Left ventricle myocardium inferior (tissue), 1 donor: Measurements from ENCODE around the gene HOXD11. TPM values are rescaled to one million over a fixed set of nuclear protein-coding genes. Genes with fewer than 3 reads are reported as not detected.

Source experiments
- DNase-seq: peaks from one replicate; pipeline ENCODE4 v3.0.0-alpha.2; 2020
- H3K27ac ChIP-seq: fragments of 200-600 bp; replicated peaks from 2 replicates; pipeline ENCODE4 v1.8.0; 2021
- H3K27me3 ChIP-seq: fragments of 200-600 bp; 2 replicates; pipeline ENCODE4 v1.8.0; 2021; ENCODE audit warnings: low read depth
- H3K36me3 ChIP-seq: fragments of 200-600 bp; 2 replicates; pipeline ENCODE4 v1.8.0; 2021
- H3K4me1 ChIP-seq: fragments of 200-600 bp; 2 replicates; pipeline ENCODE4 v1.8.0; 2021
- H3K4me3 ChIP-seq: fragments of 200-600 bp; 2 replicates; pipeline ENCODE4 v1.8.0; 2021; ENCODE audit warnings: mild to moderate bottlenecking, moderate library complexity
- H3K9me3 ChIP-seq: fragments of 200-600 bp; replicated peaks from 2 replicates; pipeline ENCODE4 v1.8.0; 2021
- CTCF ChIP-seq: fragments of 200-600 bp; IDR thresholded peaks from 2 replicates; pipeline ENCODE4 v1.8.0; 2021; ENCODE audit warnings: antibody characterized with exemption, mild to moderate bottlenecking, borderline replicate concordance
- intact Hi-C: fragments of 100-400 bp; cut with micrococcal nuclease; formaldehyde crosslinking; loops from one replicate; pipeline ENCODE4 v1.11.0; 2022
- total RNA-seq: library from RNA; stranded (reverse); fragmentation: NEBNext Ultra II Directional; extraction: Animal tissue kit (Norgen Biotek cat#: 25700); gene quantifications from one replicate; pipeline ENCODE4 v1.2.1, GENCODE V29; 2021
- donor health status: DM: no; HTN: yes; CAD: no; lungs with severe emphysema.

The HOXD11 gene
- total RNA-seq, 1 donor from 2014 or later, result not detected

- Histone ChIP-seq H3K4me3 (peak overlapping the region; percentile 61), H3K27me3 (peaks cover 99% of the 10 kb centered on the region), H3K27ac (no peak overlapping the region), H3K9me3 (no peaks in the 10 kb centered on the region), H3K4me1 (peaks cover 26% of the 10 kb centered on the region), H3K36me3 (no peaks in the 10 kb centered on the region)
- no peak for TF ChIP-seq CTCF
- intact Hi-C loops, result no loop called here
- no peak for DNase-seq
Measured at GRCh38 chr2:176123411-176124109, 16.5 kb downstream of the HOXD11 start.

DNA sequence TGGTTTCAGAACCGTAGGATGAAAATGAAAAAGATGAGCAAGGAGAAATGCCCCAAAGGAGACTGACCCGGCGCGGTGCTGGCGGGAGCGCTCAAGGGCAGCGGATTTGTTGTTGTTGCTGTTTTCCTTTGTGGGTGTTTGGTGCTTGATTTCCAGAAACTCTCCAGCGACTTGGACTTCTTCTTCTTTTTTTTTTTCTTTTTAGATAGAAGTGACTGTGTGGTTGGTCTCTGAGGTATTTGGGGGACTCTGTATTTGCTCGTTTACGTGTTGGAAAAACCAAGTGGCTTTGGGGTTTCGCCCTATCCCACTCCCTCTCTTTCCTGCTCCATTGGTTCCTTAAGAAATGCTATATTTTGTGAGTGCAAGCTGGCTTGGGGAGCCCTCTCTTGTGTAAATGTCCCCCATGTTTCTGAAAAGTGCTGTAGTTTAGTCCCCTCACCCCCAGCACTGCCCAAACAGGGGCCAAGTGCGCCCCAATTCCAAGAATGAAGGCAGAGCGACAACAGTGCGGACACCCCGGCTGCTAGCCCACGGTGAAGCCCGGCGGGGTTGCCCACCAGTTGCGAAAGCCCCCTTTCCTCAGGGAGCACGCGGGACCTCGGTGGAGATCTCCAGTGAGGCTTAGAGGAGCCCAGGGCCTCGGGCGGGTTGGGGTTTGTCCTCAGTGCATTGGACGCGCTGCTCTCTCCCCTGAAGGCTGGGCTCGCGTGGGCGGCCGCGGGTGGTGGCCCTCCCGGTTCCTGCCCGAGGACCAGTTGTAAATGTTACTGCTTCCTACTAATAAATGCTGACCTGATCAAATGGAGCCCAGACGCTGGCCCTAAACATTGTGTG is 17.2 kb downstream of the HOXD11 start:
- no peak for DNase-seq
- H3K27me3 ChIP-seq, result peaks cover 99% of the 10 kb centered on the region
- no peaks in the 10 kb centered on the region for H3K9me3 ChIP-seq
- no peak for TF ChIP-seq CTCF
- H3K4me3 ChIP-seq, result peak overlapping the region; percentile 61
- intact Hi-C loops, result no loop called here
- H3K27ac ChIP-seq, result no peak overlapping the region
- H3K36me3 ChIP-seq, result no peaks in the 10 kb centered on the region
- H3K4me1 ChIP-seq, result peaks cover 34% of the 10 kb centered on the region

- H3K27me3 ChIP-seq, result peaks cover 99% of the 10 kb centered on the region
Measured at GRCh38 chr2:176124947-176125771, 18.1 kb downstream of the HOXD11 start.

GRCh38 chr2:176125772-176126054 is 18.6 kb downstream of the HOXD11 start:
- H3K27me3 ChIP-seq, result peaks cover 99% of the 10 kb centered on the region
- H3K4me1 ChIP-seq, result peaks cover 45% of the 10 kb centered on the region
- H3K9me3 ChIP-seq, result no peaks in the 10 kb centered on the region
- no peak overlapping the region for H3K4me3 ChIP-seq
- no peaks in the 10 kb centered on the region for H3K36me3 ChIP-seq
- TF ChIP-seq CTCF, result no peak
- DNase-seq, result no peak
- H3K27ac ChIP-seq, result no peak overlapping the region
- intact Hi-C loops, result no loop called here

More at GRCh38 chr2:176124947-176125771, 18.1 kb downstream of the HOXD11 start:
- Histone ChIP-seq H3K4me1 (peaks cover 39% of the 10 kb centered on the region), H3K36me3 (no peaks in the 10 kb centered on the region), H3K9me3 (no peaks in the 10 kb centered on the region), H3K4me3 (no peak overlapping the region), H3K27ac (no peak overlapping the region)
- no peak for TF ChIP-seq CTCF
- no peak for DNase-seq
- intact Hi-C loops, result no loop called here

DNA sequence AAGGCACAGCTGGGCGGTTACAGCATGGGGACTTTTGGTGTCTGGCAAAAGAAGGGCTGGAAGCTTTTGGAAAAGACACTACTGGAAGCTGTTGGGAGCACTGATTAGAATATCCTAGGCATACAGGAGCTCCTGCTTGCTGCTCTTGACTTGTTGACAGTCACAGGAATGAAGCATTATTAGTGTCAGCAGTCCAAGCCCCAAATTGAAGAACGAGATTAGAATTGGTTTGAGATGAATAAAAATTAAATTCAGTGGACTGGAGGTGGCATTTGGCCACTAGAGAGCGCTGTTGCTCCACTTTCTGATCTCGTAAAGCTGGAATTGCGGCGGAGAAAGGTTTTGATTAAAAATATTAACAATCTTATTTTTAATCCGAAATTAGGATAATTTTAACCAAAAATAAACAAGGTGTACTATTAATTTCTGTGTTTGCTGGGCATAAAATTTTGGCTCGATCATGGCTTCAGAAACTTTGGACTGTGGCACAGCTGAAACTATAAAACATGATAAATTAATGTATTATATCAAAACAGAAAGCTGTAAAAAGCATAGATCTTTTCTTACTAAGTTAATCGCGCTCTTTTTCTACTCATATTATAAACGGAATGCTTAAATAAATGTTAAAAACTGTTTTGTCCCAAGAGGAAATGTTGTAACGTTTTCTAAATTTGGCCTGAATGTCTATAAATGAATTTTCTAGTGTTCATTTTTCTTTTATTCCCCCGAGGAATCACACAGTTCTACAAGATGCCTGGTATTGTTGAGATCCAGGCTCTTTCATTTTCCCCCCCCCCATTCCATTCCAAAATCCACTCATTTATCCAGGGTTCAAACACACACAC is 20.1 kb downstream of the HOXD11 start:
- peaks cover 99% of the 10 kb centered on the region for H3K27me3 ChIP-seq
- peak; percentile 55 for DNase-seq

More for the DNA sequence above, 20.1 kb downstream of the HOXD11 start:
- Histone ChIP-seq H3K4me3 (no peak overlapping the region), H3K9me3 (no peaks in the 10 kb centered on the region), H3K27ac (no peak overlapping the region), H3K4me1 (peaks cover 44% of the 10 kb centered on the region), H3K36me3 (no peaks in the 10 kb centered on the region)
- TF ChIP-seq CTCF, result peak; percentile 92
- intact Hi-C loops, result no loop called here
